ENCODE data around the gene PLA2G5. TPM values are rescaled to one million over a fixed set of nuclear protein-coding genes. Genes with fewer than 3 reads are reported as not detected.

Gene PLA2G5
- polyA plus RNA-seq, 1 donor (not counting 4 experiments of a cell fraction or from before 2014, with no cell fraction given) = 0.16 TPM

GRCh38 chr1:20057886-20058420 is 12.0 kb upstream of the PLA2G5 start:
- Histone ChIP-seq H3K4me2 (ENCODE audit: control insufficient read depth, extremely low read depth, insufficient read depth, low read depth, low read length) (no peak overlapping the region), H3K27me3 (ENCODE audit: control insufficient read depth, extremely low read depth, insufficient read depth, low read length) (no peaks in the 10 kb centered on the region), H3K79me2 (ENCODE audit: control insufficient read depth, insufficient read depth, low read length) (no peaks in the 10 kb centered on the region), H3K27ac (ENCODE audit: control insufficient read depth, insufficient read depth, low read length) (no peak overlapping the region), H4K20me1 (ENCODE audit: control insufficient read depth, extremely low read depth, insufficient read depth, low read length) (no peaks in the 10 kb centered on the region), H2AFZ (ENCODE audit: control insufficient read depth, low read length) (no peak overlapping the region), H3K9me3 (ENCODE audit: control insufficient read depth, low read depth, low read length) (no peaks in the 10 kb centered on the region), H3K4me3 (ENCODE audit: control insufficient read depth in 2 of 3, extremely low read depth in 1 of 3, insufficient read depth in 2 of 3, low read depth in 1 of 3, low read length in 3 of 3) (no peak overlapping the region), H3K9me1 (ENCODE audit: control insufficient read depth, extremely low read depth, insufficient read depth, low read length) (no peaks in the 10 kb centered on the region), H3K36me3 (ENCODE audit: control insufficient read depth in 2 of 2, extremely low read depth in 1 of 2, insufficient read depth in 2 of 2, low read length in 2 of 2) (no peaks in the 10 kb centered on the region), H3K9ac (ENCODE audit: control insufficient read depth, extremely low read depth, insufficient read depth, low read length) (no peak overlapping the region), H3K4me1 (ENCODE audit: control insufficient read depth, extremely low read depth, insufficient read depth, low read length) (peaks cover 11% of the 10 kb centered on the region)
- dilution Hi-C loops (cut with MboI; ENCODE audit: extremely low pct_ligation_motif_present, low sequenced_read_pairs) = no loop called here
- no peak for TF ChIP-seq EZH2 (IDR thresholded peaks at IDR 0.05; ENCODE audit: low read length)
- TF ChIP-seq CTCF (optimal IDR thresholded peaks at IDR 0.05 in 1 of 3, IDR thresholded peaks at IDR 0.05 in 1 of 3, conservative IDR thresholded peaks at IDR 0.05 in 1 of 3; ENCODE audit: extremely low read depth in 1 of 3, insufficient read depth in 2 of 3, low read length in 3 of 3) = no peak
- DNase-seq (ENCODE audit: low read depth, low spot score) = no peak
- FAIRE-seq = peak; percentile 29

GRCh38 chr1:20058531-20058930 is 11.5 kb upstream of the PLA2G5 start:
- Histone ChIP-seq H3K27ac (ENCODE audit: control insufficient read depth, insufficient read depth, low read length) (no peak overlapping the region), H3K4me1 (ENCODE audit: control insufficient read depth, extremely low read depth, insufficient read depth, low read length) (peaks cover 11% of the 10 kb centered on the region), H3K79me2 (ENCODE audit: control insufficient read depth, insufficient read depth, low read length) (no peaks in the 10 kb centered on the region), H3K9me3 (ENCODE audit: control insufficient read depth, low read depth, low read length) (no peaks in the 10 kb centered on the region), H3K27me3 (ENCODE audit: control insufficient read depth, extremely low read depth, insufficient read depth, low read length) (no peaks in the 10 kb centered on the region), H4K20me1 (ENCODE audit: control insufficient read depth, extremely low read depth, insufficient read depth, low read length) (no peaks in the 10 kb centered on the region), H2AFZ (ENCODE audit: control insufficient read depth, low read length) (no peak overlapping the region), H3K4me2 (ENCODE audit: control insufficient read depth, extremely low read depth, insufficient read depth, low read depth, low read length) (no peak overlapping the region), H3K36me3 (ENCODE audit: control insufficient read depth in 2 of 2, extremely low read depth in 1 of 2, insufficient read depth in 2 of 2, low read length in 2 of 2) (no peaks in the 10 kb centered on the region), H3K4me3 (ENCODE audit: control insufficient read depth in 2 of 3, extremely low read depth in 1 of 3, insufficient read depth in 2 of 3, low read depth in 1 of 3, low read length in 3 of 3) (no peak overlapping the region), H3K9ac (ENCODE audit: control insufficient read depth, extremely low read depth, insufficient read depth, low read length) (no peak overlapping the region), H3K9me1 (ENCODE audit: control insufficient read depth, extremely low read depth, insufficient read depth, low read length) (no peaks in the 10 kb centered on the region)
- DNase-seq (ENCODE audit: low read depth, low spot score) = peak; percentile 32
- FAIRE-seq = peak; percentile 96
- TF ChIP-seq EZH2 (IDR thresholded peaks at IDR 0.05; ENCODE audit: low read length) (no peak), CTCF (optimal IDR thresholded peaks at IDR 0.05 in 1 of 3, IDR thresholded peaks at IDR 0.05 in 1 of 3, conservative IDR thresholded peaks at IDR 0.05 in 1 of 3; ENCODE audit: extremely low read depth in 1 of 3, insufficient read depth in 2 of 3, low read length in 3 of 3) (no peak)
- dilution Hi-C loops (cut with MboI; ENCODE audit: extremely low pct_ligation_motif_present, low sequenced_read_pairs) = no loop called here

All from keratinocyte (primary cell).